ENCODE measurements around the gene MEIKIN. TPM values are rescaled to one million over a fixed set of nuclear protein-coding genes. Genes with fewer than 3 reads are reported as not detected.

Gene MEIKIN
- total RNA-seq, 1 experiment from 2014 or later: not detected

DNA sequence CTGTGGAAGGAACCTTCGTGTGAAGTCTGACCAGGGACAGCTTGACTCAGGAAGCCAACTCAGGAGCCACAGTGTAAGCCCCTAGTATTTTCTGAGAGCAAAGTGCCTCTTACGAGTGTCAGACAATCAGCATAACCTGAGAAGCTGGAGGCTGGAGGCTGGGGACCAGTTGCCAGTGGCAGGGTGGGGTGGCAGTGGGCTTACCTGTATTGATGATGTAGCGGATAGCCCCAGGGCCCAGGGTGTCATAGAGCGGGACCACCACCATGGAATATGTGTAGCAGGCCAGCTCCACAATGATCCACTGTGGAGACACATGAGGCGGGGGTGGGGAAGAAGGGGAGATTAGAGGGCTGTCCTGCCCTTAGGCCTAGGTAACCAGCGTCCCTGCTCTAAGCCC lies 43.1 kb upstream of the MEIKIN start:
- no peak overlapping the region for H3K23ac ChIP-seq (ENCODE audit: insufficient read length, low read depth, low read length)
- H2BK12ac ChIP-seq (ENCODE audit: insufficient read length, low read depth, low read length): no peak overlapping the region
- H4K5ac ChIP-seq (ENCODE audit: insufficient read length, low read depth, low read length): no peak overlapping the region
- no peak overlapping the region for H3T11ph ChIP-seq (ENCODE audit: low read length)
- H3K4me2 ChIP-seq (ENCODE audit: insufficient read depth, insufficient read length, low read length): no peak overlapping the region
- Mint-ChIP-seq H3K4me1 (peaks cover 6 to 12% of the 10 kb centered on the region in 2 experiments), H3K27ac (no peak overlapping the region), H3K9me3 (no peaks in the 10 kb centered on the region), H3K36me3 (ENCODE audit: insufficient read depth in 1 of 3, low read depth in 3 of 3) (no peaks in the 10 kb centered on the region), H3K27me3 (ENCODE audit: low read depth) (no peaks in the 10 kb centered on the region), H3K4me3 (no peak overlapping the region)
- no peaks in the 10 kb centered on the region for H4K20me1 ChIP-seq (ENCODE audit: control insufficient read depth, insufficient read depth, insufficient read length)
- no peak for DNase-seq
- H3K4ac ChIP-seq (ENCODE audit: low read depth, low read length): no peak overlapping the region
- TF ChIP-seq, protein P1, sequence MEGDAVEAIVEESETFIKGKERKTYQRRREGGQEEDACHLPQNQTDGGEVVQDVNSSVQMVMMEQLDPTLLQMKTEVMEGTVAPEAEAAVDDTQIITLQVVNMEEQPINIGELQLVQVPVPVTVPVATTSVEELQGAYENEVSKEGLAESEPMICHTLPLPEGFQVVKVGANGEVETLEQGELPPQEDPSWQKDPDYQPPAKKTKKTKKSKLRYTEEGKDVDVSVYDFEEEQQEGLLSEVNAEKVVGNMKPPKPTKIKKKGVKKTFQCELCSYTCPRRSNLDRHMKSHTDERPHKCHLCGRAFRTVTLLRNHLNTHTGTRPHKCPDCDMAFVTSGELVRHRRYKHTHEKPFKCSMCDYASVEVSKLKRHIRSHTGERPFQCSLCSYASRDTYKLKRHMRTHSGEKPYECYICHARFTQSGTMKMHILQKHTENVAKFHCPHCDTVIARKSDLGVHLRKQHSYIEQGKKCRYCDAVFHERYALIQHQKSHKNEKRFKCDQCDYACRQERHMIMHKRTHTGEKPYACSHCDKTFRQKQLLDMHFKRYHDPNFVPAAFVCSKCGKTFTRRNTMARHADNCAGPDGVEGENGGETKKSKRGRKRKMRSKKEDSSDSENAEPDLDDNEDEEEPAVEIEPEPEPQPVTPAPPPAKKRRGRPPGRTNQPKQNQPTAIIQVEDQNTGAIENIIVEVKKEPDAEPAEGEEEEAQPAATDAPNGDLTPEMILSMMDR (conservative IDR thresholded peaks at IDR 0.05): no peak
- H3K4me1 ChIP-seq (ENCODE audit: insufficient read depth, low read length): no peaks in the 10 kb centered on the region
- no peak overlapping the region for H2AK5ac ChIP-seq (ENCODE audit: insufficient read length, low read length)
- H2BK5ac ChIP-seq (ENCODE audit: insufficient read length, low read length): no peak overlapping the region
- no CpG with 5 or more reads among the region's 6 CpGs for WGBS (ENCODE audit: extremely low coverage, insufficient read length, low lambda C conversion rate)
- no peaks in the 10 kb centered on the region for H3K27me3 ChIP-seq (ENCODE audit: insufficient read depth, low read length)
- no peaks in the 10 kb centered on the region for H3K9me3 ChIP-seq (ENCODE audit: control insufficient read depth, low read depth, low read length)
- H2BK120ac ChIP-seq (ENCODE audit: low read depth, low read length, poor library complexity, severe bottlenecking): no peak overlapping the region
- no peaks in the 10 kb centered on the region for H3K79me1 ChIP-seq (ENCODE audit: insufficient read depth, low read depth, low read length, poor library complexity, severe bottlenecking)
- no peak overlapping the region for H3K9ac ChIP-seq (ENCODE audit: extremely low read depth, insufficient read length, low read length)
- H2BK20ac ChIP-seq (ENCODE audit: low read depth, low read length, poor library complexity, severe bottlenecking): no peak overlapping the region
- no peaks in the 10 kb centered on the region for H3K23me2 ChIP-seq (ENCODE audit: insufficient read length, low read depth, low read length, poor library complexity, severe bottlenecking)
- no peak overlapping the region for H3K56ac ChIP-seq (ENCODE audit: insufficient read length, low read depth, low read length)
- H3K14ac ChIP-seq (ENCODE audit: insufficient read depth, low read length): no peak overlapping the region
- H2AFZ ChIP-seq (ENCODE audit: low read length): no peak overlapping the region
- no peaks in the 10 kb centered on the region for H3K79me2 ChIP-seq (ENCODE audit: insufficient read depth, low read length)
- no peak overlapping the region for H3K18ac ChIP-seq (ENCODE audit: insufficient read length, low read depth, low read length)
- no peak overlapping the region for H4K8ac ChIP-seq (replicated peaks; ENCODE audit: insufficient read length, low read depth, low read length)
- no peak overlapping the region for H4K91ac ChIP-seq (ENCODE audit: insufficient read length, low read depth, low read length)
- H2BK15ac ChIP-seq (ENCODE audit: low read depth, low read length): no peak overlapping the region
- H3K27ac ChIP-seq (ENCODE audit: insufficient read length, low read depth, low read length): no peak overlapping the region

Measured in H9 (cell line).